HG02938 (cell line): Measurements from ENCODE around the gene RPP40.
"Not testable (repeated sequence)": the region's sequence is repeated elsewhere in the genome, so short reads cannot be mapped to it uniquely, and the experiment has no call there.

Source experiments
- ATAC-seq: cut with Tn5 transposase; IDR thresholded peaks from one replicate; pipeline ENCODE4 v1.9.1; 2021; ENCODE audit warnings: mild to moderate bottlenecking, moderate library complexity; ENCODE audit not compliant: unreplicated experiment

RPP40 gene

DNA sequence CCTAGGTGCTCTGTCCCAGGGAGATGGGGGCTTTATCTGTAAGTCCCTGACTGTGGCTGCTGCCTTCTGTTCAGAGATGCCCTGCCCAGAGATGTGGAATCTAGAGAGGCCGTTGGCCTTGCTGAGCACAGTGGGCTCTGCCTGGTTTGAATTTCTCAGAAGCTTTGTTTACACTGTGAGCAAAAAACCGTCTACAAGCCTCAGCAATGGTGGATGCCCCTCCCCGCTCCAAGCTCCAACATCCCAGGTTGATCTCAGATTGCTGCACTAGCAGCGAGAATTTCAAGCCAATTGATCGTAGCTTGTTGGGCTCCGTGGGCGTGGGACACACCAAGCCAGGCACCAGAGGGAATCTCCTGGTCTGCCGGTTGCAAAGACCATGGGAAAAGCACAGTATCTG lies 16.3 kb upstream of the RPP40 start:
- no peak for ATAC-seq

- no peak for ATAC-seq
These were observed 10.3 kb upstream of the RPP40 start for GRCh38 chr6:5014072-5014561.

DNA sequence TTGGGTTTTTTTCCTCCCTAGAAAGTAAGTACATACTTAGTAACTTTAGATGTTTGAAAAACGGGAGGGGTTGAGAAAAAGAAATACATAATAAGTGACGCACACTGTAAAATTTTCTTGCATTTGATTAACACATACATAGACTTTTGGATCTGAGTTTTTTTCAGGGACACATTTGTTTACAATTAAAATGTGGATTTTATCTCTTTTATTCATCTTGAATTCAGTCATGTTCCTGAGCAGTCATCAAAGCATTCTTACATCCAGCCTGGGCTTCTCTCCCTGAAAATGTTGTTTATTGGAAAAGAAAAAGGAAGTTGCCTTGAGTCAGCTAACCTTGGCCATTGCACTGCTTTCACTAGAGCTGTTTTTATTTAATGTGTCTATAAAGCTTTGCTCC lies 8.7 kb upstream of the RPP40 start:
- ATAC-seq = no peak

GRCh38 chr6:5011346-5011745 lies 7.5 kb upstream of the RPP40 start:
- no peak for ATAC-seq

GRCh38 chr6:5007531-5007930 lies 3.7 kb upstream of the RPP40 start:
- ATAC-seq = no peak

DNA sequence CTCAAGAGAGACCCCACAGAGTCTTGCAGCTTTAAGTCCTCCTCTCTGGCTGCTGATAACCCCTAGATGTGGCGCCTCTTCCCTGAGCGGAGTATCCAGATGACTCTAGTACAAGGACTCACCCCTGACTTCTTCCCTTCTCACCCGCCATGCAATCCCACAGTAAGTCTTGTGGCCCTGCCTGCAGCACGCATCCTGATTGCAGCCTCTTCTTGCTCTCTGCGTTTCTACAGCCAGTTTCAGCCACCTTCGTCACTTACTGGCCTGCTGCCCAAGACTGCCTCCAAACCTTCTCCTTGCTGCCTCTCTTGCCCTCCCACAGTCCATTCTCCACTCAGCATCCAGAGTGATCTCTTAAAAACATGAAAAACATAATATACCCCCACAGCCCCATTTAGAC lies 2.4 kb upstream of the RPP40 start:
- no peak for ATAC-seq

DNA sequence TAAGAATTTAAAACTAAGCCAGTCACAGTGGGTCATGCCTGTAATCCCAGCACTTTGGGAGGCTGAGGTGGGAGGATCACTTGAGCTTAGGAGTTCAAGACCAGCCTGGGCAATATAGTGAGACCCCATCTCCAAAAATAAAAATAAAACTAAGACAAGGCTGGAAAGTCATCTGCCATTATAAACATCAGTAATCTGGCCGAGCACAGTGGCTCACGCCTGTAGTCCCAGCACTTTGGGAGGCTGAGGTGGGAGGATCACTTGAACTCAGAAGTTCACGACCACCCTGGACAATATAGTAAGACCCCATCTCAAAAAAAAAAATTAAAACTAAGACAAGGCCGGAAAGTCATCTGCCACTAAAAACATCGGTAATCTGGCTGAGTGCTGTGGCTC lies 1.2 kb upstream of the RPP40 start:
- not testable (repeated sequence) for ATAC-seq

DNA sequence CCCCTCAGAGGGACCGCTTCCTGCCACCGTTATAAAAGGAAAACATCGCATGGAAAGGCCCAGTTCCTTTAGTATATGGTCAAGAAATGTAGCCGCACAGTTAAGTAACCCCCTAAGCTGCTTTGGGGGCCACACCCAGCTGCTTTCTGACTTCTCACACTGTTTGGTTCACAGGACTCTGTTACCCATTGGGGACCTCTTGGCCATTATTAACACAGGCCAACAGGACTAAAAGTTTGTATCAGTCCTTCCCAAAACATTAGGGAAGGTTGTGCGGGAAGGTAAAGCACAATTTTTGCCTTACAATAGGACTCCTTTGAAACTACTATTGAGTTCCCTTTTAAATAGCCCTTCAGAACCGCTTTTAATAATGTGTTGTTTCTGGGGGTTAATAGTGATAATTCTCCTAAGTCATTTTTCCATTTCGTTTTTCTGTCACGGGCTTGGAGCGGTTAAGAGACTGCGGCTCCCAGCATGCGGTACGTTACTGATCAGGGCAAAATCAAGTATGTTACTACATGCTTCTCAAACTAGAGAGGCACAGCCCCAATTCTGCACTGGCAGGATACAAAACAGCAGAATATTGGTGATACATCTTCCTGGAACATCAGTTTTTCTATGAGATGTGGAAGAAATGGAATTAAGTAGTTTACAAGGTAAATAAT lies 668 bp upstream of the RPP40 start:
- ATAC-seq = peak; percentile 5

GRCh38 chr6:4999586-4999985 lies 4.3 kb downstream of the RPP40 start:
- ATAC-seq = no peak

DNA sequence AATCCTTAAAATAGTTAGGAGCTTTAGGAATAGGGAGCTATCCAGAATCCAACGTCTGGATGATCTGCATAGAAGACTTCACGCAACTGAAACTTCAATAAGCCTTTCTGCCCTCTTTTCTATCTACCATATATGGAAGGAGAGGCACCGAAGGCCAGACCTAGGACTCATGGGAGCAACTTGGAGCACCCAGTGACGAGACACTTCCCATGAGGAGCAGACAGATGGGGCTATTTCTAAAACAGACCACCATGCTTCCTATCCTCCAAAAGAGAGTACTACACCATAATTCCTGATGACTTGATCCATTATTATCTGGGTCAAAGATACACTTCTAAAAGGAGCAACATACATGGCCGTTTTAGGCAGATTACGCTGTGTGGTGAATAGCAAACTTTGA lies 6.0 kb downstream of the RPP40 start:
- ATAC-seq = no peak

- ATAC-seq = no peak
These were observed 9.1 kb downstream of the RPP40 start for GRCh38 chr6:4994741-4995140.

- ATAC-seq = no peak
These were observed 16.4 kb downstream of the RPP40 start for GRCh38 chr6:4987432-4987831.

DNA sequence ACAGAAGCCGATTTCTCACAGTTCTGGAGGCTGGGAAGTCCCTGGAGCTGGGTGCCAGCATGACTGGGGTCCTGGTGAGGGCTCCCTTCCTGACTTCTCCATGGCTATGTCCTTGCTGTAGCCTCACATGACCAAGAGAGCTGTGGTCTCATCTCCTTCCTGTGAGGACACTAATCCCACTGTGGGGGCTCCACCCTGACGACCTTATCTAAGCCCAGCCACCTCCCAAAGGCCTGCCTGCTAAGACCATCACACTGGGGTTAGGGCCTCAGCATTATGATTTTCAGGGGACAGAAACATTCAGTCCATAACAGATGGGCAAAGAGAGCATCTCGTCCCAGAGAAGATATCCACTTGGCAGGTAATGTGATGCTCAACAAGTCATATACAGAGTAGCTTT lies 16.8 kb downstream of the RPP40 start:
- ATAC-seq = no peak

DNA sequence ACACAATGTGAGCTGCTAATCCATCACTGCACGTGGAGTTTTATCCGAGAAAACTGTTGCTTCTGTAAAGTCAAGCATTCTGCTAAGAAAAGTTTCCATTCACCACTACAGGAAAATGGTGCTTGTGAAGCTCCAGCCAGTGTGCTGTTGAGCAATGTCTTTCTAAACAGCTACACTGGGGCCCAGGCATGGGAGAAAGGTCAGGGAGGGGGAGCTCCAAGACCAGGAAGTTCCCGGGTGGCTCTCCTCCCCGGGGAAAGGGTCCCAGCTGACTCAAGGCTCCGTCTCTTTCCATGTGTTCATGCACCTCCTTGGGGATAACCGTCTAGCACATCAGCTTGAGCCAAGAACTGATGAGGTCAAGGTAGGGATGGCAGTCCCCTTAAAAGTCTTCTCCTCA lies 20.5 kb downstream of the RPP40 start:
- no peak for ATAC-seq

- ATAC-seq = no peak
These were observed 22.1 kb downstream of the RPP40 start for GRCh38 chr6:4981761-4982160.

DNA sequence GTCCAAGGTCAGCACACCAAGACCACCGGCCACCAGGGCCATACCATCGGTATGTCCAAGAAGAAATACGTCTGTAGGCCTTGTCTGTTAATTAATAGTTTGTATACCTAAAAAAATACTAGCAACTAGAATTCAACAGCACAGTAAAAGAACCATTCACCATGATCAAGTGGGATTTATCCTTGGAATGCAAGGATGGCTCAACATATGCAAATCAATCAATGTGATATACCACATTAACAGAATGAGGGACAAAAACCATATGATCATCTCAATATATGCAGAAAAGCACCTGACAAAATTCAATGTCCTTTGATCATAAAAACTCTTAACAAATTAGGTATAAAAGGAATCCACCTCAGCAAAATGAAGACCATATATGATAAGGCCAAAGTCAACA lies 24.4 kb downstream of the RPP40 start:
- no peak for ATAC-seq

DNA sequence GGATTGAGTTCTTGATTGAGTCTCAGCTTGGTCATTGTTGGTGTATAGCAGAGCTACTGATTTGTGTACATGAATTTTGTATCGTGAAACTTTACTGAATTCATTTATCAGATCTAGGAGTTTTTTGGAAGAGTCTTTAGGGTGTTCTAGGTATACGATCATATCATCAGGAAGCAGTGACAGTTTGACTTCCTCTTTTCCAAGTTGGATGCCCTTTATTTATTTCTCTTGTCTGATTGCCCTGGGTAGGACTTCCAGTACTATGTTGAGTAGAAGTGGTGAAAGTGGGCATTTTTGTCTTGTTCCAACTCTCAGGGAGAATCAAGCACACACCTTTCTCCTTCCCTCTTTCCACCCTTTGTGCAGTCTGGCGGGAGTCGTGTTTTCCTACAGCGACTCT lies 26.4 kb downstream of the RPP40 start:
- no peak for ATAC-seq

- no peak for ATAC-seq
These were observed 28.3 kb downstream of the RPP40 start for GRCh38 chr6:4975506-4975905.

- ATAC-seq = no peak
These were observed 28.9 kb downstream of the RPP40 start for GRCh38 chr6:4974962-4975361.

DNA sequence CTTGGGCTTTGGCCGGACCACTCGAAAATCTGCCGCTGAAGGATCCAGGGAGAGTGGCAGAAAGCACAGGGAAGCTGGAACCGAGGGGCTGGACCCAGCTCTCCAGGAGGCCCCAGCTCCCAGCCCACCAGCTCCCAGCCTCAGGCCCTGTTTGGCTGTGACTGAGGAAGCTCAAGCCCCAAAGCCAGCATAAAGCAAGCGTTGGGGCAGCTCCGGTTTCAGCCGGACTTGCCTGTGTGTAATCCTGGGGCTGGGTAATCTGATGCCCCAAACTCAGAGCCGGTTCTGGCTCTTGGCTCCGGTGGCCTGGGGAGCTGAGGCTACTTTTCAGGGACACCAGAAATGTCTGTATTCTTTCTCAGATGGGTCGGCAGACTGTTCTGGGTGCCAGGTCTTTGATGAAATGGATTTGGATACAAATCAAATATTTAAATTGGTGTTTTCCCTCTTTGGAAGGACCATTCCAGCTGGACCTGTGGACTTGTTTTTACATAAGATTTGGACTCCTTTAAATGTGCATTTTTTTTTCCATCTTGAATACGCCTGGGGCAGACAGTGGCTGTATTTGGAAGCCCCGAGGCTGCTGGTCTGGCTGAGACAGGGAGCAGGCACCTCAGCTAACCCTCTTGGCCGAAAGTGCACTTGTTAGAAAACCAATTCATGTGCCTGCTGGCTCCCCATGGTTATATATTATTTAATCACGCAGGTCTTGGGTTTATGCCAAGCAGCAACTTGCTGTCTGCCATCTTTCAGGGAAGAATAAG lies 29.7 kb downstream of the RPP40 start:
- ATAC-seq = no peak

DNA sequence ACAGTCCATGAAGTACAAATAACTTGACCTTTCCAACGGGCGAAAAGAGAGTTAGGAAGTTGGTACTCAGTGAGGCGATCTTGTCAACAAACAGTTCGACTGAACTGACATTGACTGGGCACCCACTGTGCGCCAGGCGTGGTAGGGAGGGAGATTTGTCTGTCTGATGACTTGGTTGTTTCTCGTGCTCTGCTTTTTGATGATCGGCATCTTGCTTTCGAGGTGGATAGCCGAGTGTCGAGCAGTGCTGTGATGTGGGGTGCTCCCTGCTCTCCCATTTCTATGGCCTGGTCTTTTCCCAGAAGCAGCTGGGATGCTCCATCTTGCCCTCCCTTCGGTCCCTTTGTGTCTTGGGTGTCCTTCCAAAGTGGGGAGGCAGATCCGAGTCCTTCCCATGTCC lies 30.4 kb downstream of the RPP40 start:
- no peak for ATAC-seq

DNA sequence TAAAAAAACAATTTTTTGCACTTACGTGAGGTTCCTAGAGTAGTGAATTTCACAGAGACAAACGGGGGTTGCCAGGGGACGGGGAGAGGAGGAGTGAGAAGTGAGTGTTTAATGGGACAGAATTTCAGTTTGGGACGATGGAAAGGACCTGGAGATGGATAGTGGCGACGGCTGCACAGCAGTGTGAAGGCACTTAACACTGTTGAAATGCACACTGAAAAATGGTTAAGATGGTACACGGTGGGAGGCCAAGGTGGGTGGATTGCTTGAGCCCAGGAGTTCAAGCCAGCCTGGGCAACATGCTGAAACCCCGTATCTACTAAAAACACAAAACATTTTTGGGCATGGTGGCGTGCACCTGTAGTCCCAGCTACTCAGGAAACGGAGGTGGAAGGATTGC lies 31.4 kb downstream of the RPP40 start:
- ATAC-seq = no peak

GRCh38 chr6:4971851-4972250 lies 32.0 kb downstream of the RPP40 start:
- ATAC-seq = no peak
